Neural progenitor cell (in vitro differentiated cells): ENCODE measurements around the gene RBMS1. TPM values are rescaled to one million over a fixed set of nuclear protein-coding genes. Genes with fewer than 3 reads are reported as not detected.

Experiments used
- DNase-seq: peaks from one replicate; pipeline ENCODE4 v3.0.0-alpha.2; 2016; ENCODE audit warnings: low spot score
- H2AFZ ChIP-seq: fragments of 200-600 bp; sonication (generic); replicated peaks from 2 replicates; pipeline ENCODE4 v1.6.1; 2016; ENCODE audit warnings: antibody characterized with exemption
- H3F3A ChIP-seq: fragments of 200-600 bp; sonication (generic); 2 replicates; pipeline ENCODE4 v1.6.1; 2016; ENCODE audit warnings: antibody characterized with exemption, low read depth
- H3K27ac ChIP-seq: fragments of 200-600 bp; sonication (generic); 2 replicates; pipeline ENCODE4 v1.5.1; 2016; ENCODE audit warnings: mild to moderate bottlenecking
- H3K27me3 ChIP-seq: fragments of 200-600 bp; sonication (generic); 2 replicates; pipeline ENCODE4 v1.6.1; 2016; ENCODE audit warnings: mild to moderate bottlenecking, moderate library complexity
- H3K36me3 ChIP-seq: fragments of 200-600 bp; sonication (generic); 2 replicates; pipeline ENCODE4 v1.5.1; 2016
- H3K4me1 ChIP-seq: fragments of 200-600 bp; sonication (generic); 2 replicates; pipeline ENCODE4 v1.6.1; 2016; ENCODE audit warnings: mixed run types
- H3K4me2 ChIP-seq: fragments of 200-600 bp; sonication (generic); 2 replicates; pipeline ENCODE4 v1.6.1; 2016
- H3K4me3 ChIP-seq: fragments of 200-600 bp; sonication (generic); 2 replicates; pipeline ENCODE4 v1.5.1; 2016
- H3K79me2 ChIP-seq: fragments of 200-600 bp; sonication (generic); 2 replicates; pipeline ENCODE4 v1.6.1; 2016; ENCODE audit warnings: low read depth
- H3K9ac ChIP-seq: fragments of 200-600 bp; sonication (generic); 2 replicates; pipeline ENCODE4 v1.6.1; 2016
- H3K9me3 ChIP-seq: fragments of 200-600 bp; sonication (generic); 2 replicates; pipeline ENCODE4 v1.5.1; 2016; ENCODE audit warnings: low read depth
- H4K20me1 ChIP-seq: fragments of 200-600 bp; sonication (generic); 2 replicates; pipeline ENCODE4 v1.6.1; 2016; ENCODE audit warnings: low read depth
- H3K27ac Mint-ChIP-seq: 3 replicates; pipeline ENCODE4 v1.8.0; 2021; ENCODE audit warnings: mixed read lengths
- H3K27me3 Mint-ChIP-seq: 2 replicates; pipeline ENCODE4 v1.8.0; 2022; ENCODE audit warnings: low read depth, mild to moderate bottlenecking, inconsistent platforms, moderate library complexity, mixed read lengths; ENCODE audit not compliant: insufficient read depth
- H3K36me3 Mint-ChIP-seq: 3 replicates; pipeline ENCODE4 v1.8.0; 2021; ENCODE audit warnings: mixed read lengths
- H3K4me1 Mint-ChIP-seq: 3 replicates; pipeline ENCODE4 v1.8.0; 2021; ENCODE audit warnings: mixed read lengths
- H3K4me3 Mint-ChIP-seq: 3 replicates; pipeline ENCODE4 v1.8.0; 2021; ENCODE audit warnings: mild to moderate bottlenecking, moderate library complexity, mixed read lengths
- H3K9me3 Mint-ChIP-seq: 3 replicates; pipeline ENCODE4 v1.8.0; 2020; ENCODE audit warnings: mixed read lengths
- EZH2 ChIP-seq: fragments of 200-600 bp; sonication (generic); IDR thresholded peaks from 2 replicates; pipeline ENCODE4 v1.6.1; 2017; ENCODE audit warnings: antibody characterized with exemption, mild to moderate bottlenecking, moderate library complexity
- EZH2phosphoT487 ChIP-seq: fragments of 200-600 bp; sonication (generic); IDR thresholded peaks from 2 replicates; pipeline ENCODE4 v1.6.1; 2017; ENCODE audit warnings: antibody characterized with exemption
- total RNA-seq: library from RNA; depleted of rRNA; stranded (reverse); fragments of >200 nt; gene quantifications from 2 replicates; pipeline ENCODE4 v1.2.3, GENCODE V29; 2015; ENCODE audit warnings: low replicate concordance
- TF ChIP-seq, protein P1 (sequence below): fragments of 200-600 bp; sonication (generic); IDR thresholded peaks from 2 replicates; pipeline ENCODE4 v1.5.1; 2017; ENCODE audit warnings: antibody characterized with exemption, mild to moderate bottlenecking

The RBMS1 gene
- total RNA-seq, 1 donor from 2014 or later: 101 TPM

DNA sequence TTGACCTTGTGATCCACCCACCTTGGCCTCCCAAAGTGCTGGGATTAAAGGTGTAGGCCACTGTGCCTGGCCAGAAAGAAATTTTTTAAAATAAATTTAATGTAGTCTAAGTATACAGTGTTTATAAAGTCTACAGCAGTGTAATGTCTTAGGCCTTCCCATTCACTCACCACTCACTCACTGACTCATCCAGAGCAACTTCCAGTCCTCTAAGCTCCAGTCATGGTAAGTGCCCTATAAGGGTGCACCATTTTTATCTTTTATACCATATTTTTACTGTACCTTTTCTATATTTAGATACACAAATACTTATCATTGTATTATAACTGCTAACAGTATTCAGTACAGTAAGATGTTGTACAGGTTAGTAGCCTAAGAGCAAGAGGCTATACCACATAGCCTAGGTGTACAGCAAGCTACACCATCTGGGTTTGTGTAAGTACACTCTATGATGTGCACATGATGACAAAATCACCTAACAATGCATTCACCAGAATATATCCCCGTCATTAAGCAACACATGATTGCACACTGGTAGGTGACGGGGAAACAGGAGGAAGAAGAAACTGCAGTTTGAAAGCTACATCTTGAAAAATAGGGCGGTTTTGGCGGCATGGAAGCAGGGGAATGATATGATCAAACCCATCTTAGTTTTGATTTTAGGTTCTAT lies 188.4 kb downstream of the RBMS1 start:
- H3K9me3 Mint-ChIP-seq: no peaks in the 10 kb centered on the region
- no peak overlapping the region for H2AFZ ChIP-seq
- TF ChIP-seq EZH2phosphoT487 (no peak), EZH2 (no peak)
- TF ChIP-seq, protein P1, sequence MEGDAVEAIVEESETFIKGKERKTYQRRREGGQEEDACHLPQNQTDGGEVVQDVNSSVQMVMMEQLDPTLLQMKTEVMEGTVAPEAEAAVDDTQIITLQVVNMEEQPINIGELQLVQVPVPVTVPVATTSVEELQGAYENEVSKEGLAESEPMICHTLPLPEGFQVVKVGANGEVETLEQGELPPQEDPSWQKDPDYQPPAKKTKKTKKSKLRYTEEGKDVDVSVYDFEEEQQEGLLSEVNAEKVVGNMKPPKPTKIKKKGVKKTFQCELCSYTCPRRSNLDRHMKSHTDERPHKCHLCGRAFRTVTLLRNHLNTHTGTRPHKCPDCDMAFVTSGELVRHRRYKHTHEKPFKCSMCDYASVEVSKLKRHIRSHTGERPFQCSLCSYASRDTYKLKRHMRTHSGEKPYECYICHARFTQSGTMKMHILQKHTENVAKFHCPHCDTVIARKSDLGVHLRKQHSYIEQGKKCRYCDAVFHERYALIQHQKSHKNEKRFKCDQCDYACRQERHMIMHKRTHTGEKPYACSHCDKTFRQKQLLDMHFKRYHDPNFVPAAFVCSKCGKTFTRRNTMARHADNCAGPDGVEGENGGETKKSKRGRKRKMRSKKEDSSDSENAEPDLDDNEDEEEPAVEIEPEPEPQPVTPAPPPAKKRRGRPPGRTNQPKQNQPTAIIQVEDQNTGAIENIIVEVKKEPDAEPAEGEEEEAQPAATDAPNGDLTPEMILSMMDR: no peak
- no peaks in the 10 kb centered on the region for H3K36me3 ChIP-seq
- H3K9me3 ChIP-seq: no peaks in the 10 kb centered on the region
- peaks cover 8% of the 10 kb centered on the region for H3K4me1 ChIP-seq
- peaks cover 4% of the 10 kb centered on the region for H4K20me1 ChIP-seq
- H3K27me3 ChIP-seq: no peaks in the 10 kb centered on the region
- DNase-seq: no peak
- H3K36me3 Mint-ChIP-seq: peaks cover 18% of the 10 kb centered on the region
- H3F3A ChIP-seq: no peaks in the 10 kb centered on the region
- no peak overlapping the region for H3K4me2 ChIP-seq
- no peak overlapping the region for H3K27ac ChIP-seq
- no peak overlapping the region for H3K4me3 Mint-ChIP-seq
- H3K9ac ChIP-seq: no peak overlapping the region
- no peaks in the 10 kb centered on the region for H3K27me3 Mint-ChIP-seq
- no peak overlapping the region for H3K4me3 ChIP-seq
- peaks cover 10% of the 10 kb centered on the region for H3K4me1 Mint-ChIP-seq
- H3K79me2 ChIP-seq: no peaks in the 10 kb centered on the region
- H3K27ac Mint-ChIP-seq: no peak overlapping the region

DNA sequence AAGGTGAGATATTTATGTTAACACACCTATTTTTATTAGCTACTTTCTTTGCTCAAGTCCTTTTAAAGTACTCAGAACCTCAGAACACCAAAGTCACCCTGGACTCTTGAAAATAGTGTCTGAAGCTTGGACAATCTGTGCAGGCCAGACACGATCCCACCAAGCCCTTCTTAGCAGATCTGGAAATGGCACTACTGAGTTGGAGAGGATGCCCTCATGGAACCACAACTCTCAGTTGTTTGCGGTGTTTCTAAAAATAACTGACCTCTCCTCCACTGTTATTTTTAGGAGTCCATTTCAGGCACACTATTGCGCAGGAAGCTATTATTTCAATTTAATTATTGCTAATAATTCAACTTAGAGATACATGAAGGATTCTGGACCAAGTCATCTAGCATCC lies 190.1 kb downstream of the RBMS1 start:
- H3F3A ChIP-seq: no peaks in the 10 kb centered on the region
- H3K4me3 ChIP-seq: no peak overlapping the region
- H3K9ac ChIP-seq: no peak overlapping the region
- no peak overlapping the region for H3K4me2 ChIP-seq
- no peaks in the 10 kb centered on the region for H3K79me2 ChIP-seq
- H2AFZ ChIP-seq: no peak overlapping the region
- no peak for TF ChIP-seq EZH2
- TF ChIP-seq, protein P1: no peak
- no peak for TF ChIP-seq EZH2phosphoT487
- no peak overlapping the region for H3K27ac ChIP-seq
- no peaks in the 10 kb centered on the region for H3K27me3 ChIP-seq
- Mint-ChIP-seq H3K4me3 (no peak overlapping the region), H3K4me1 (peaks cover 3% of the 10 kb centered on the region), H3K27me3 (no peaks in the 10 kb centered on the region), H3K9me3 (no peaks in the 10 kb centered on the region), H3K27ac (no peak overlapping the region), H3K36me3 (peaks cover 27% of the 10 kb centered on the region)
- H3K4me1 ChIP-seq: no peaks in the 10 kb centered on the region
- H3K36me3 ChIP-seq: no peaks in the 10 kb centered on the region
- DNase-seq: no peak
- no peaks in the 10 kb centered on the region for H4K20me1 ChIP-seq
- H3K9me3 ChIP-seq: no peaks in the 10 kb centered on the region

DNA sequence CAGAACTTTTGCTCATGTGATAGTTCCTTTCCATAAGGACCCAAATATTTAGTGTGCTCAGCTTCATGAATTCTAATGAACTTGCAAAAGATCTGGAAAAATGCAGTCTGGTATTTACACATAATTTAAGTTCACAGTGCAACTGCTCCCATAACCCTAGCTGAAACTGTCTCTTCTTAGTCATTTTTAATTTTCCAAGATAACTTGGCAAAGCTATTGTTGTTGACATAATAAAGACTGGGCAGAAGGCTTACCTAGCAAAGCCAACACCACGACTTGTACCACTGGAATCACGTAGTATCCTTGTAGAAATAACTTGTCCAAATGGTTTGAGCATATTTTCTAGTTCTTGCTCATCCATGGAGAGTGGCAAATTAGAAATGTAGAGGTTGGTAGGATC lies 190.5 kb downstream of the RBMS1 start:
- Histone ChIP-seq H3K4me2 (no peak overlapping the region), H2AFZ (no peak overlapping the region), H3K27ac (no peak overlapping the region), H3K4me1 (no peaks in the 10 kb centered on the region), H3K9me3 (no peaks in the 10 kb centered on the region), H4K20me1 (no peaks in the 10 kb centered on the region), H3K9ac (no peak overlapping the region), H3K36me3 (no peaks in the 10 kb centered on the region), H3K27me3 (no peaks in the 10 kb centered on the region), H3F3A (no peaks in the 10 kb centered on the region), H3K4me3 (no peak overlapping the region), H3K79me2 (no peaks in the 10 kb centered on the region)
- Mint-ChIP-seq H3K9me3 (no peaks in the 10 kb centered on the region), H3K4me1 (peaks cover 3% of the 10 kb centered on the region), H3K27ac (no peak overlapping the region), H3K27me3 (no peaks in the 10 kb centered on the region), H3K36me3 (peaks cover 30% of the 10 kb centered on the region), H3K4me3 (no peak overlapping the region)
- TF ChIP-seq EZH2phosphoT487 (no peak), EZH2 (no peak)
- TF ChIP-seq, protein P1: no peak
- DNase-seq: no peak
